GM18907 (cell line): ENCODE data around the gene SPPL2A.
"Not testable (repeated sequence)": the region's sequence is repeated elsewhere in the genome, so short reads cannot be mapped to it uniquely, and the experiment has no call there.

Experiments used
- ATAC-seq: cut with Tn5 transposase; IDR thresholded peaks from one replicate; pipeline ENCODE4 v1.9.1; 2021; ENCODE audit warnings: mild to moderate bottlenecking, moderate library complexity; ENCODE audit not compliant: unreplicated experiment

The SPPL2A gene

DNA sequence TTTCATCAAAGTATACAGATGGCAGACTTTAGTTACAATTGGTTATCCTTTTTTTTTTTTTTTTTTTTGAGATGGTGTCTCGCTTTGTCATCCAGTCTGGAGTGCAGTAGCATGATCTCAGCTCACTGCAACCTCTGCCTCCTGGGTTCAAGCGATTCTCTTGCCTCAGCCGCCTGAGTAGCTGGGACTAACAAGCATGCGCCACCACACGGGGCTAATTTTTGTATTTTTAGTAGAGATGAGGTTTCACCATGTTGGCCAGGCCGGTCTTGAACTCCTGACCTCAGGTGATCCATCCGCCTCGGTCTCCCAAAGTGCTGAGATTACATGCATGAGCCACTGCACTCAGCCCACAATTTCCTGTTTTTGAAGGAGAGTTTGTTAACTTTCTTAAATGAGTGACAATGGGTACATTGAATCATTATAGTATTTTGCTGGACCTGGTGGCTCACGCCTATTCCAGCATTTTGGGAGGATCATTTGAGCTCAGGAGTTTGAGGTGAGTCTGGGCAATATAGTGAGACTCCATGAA, 70.8 kb downstream of the SPPL2A start:
- ATAC-seq: not testable (repeated sequence)

DNA sequence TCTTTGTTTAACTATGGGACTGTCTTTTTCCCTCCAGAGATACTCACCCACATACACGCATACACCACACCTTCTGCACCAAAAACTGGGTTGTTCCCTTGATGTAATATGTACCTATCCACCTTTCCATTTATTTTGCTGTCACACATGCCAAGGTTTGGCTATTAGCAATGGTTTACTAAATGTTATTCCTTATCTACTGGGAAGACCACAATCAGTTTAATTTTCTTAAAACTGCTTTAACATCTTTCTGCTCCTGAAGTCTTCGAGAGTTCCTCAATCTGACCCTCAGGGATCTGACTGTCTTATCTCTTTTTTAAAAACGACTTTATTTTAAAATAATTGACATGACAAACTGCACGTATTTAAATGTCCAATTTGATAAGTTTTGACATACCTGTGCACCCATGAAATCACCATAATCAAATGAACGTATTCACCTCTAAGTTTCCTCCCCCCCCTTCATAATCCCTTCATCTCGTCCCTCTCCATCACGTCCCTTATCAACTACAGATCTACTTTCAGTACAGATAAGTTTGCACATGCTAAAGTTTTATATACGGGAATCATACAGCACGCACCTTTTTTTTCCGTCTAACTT, 78.1 kb downstream of the SPPL2A start:
- no peak for ATAC-seq

DNA sequence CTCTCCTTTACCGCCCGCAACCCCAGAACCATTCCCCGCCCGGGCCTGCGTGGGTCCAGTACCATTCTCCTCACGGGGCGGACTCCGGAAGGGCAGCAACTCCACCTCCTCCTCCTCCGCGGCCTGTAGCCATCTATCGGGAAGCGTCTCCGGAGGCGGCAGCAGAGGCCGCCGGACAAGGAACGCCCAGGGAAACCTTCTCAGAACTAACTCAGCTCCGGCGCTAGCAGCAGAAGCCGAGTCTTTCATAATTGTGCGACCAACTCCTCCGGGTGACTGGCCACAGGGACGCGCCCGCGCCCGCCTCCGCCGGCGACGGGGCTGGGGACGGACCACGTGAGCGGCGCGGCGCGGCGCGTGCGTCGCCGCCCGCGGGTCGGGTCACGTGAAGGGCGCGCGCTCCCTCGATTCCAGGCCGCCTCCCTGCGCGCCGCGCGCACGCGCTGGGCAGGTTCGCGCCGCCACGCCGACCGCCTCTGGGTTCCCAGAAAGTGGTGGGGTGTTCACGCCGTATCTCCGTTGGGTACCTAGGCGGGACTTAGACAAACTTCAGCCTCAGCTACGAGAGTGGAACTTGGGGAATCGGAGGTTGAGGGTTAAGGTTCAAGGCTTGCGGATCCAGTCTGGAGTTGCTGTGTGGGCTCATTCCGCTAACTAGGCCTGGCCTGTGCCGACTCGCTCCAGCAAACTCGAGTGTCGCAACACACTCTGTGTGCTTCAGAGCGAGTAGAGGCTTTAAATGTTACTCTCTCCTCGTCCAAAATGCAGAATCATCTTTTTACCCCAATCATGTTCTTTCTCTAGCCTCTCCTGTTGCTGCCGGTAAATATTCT, 78.8 kb downstream of the SPPL2A start, which contains the start of gene TRPM7:
TSS of gene TRPM7 (minus strand) at position 329 of the 833 bp plus-strand sequence. CDS start at position 65, 264 bp downstream.
- peak; percentile 85 for ATAC-seq

DNA sequence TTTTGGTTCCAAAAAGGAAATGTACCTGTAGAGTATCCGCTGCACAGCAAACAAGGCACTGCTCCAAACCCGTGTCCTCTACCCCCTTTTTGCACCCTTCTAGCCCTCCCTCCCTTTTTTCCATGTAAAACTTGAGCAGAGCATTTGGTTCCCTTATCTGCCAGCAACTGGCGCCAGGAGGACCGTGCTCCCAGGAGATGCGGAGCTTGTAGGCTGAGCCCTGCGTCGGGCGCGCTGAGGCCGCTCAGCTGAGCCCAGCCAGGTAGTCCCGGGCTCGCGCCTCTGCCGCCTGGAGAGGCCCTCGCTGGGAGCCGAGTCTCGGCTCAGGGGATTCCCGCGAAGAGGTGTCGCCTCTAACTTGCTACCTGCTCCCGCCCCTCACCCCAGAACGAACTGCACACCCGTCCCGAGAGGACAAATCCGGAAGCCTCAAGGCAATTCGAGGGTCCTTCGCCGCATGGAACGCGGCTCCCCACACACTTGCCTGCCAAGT, 79.5 kb downstream of the SPPL2A start:
- ATAC-seq: peak; percentile 63

DNA sequence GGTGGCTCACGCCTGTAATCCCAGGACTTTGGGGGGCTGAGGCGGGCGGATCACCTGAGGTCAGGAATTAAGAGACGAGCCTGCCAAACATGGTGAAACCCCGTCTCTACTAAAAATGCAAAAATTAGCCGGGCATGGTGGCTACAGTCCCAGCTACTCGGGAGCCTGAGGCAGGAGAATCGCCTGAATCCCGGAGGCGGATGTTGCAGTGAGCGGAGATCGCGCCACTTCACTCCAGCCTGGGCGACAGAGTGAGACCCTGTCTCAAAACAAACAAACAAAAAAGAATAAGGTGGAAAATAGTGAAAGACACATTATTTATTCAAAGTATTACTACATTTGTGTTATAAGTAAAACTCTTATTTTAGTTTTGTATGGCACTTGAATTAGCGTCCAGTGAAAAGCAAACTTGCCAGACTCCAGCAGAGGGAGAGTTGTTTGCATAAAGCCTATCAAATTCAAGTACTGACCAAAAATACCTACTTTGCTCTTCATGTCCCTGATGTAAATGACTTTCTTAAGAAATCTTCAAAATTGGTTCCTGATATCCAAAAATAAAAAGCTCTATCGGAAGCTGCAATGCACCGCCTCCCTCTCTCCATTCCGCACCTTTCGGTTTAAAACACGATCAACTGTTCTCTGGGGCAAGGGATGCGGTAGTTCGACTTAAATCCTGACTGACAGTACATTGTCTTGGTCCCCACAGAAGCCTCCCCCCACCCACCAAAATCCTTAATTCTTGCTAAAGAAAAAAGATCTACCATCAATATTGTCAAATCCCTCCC, 80.1 kb downstream of the SPPL2A start:
- ATAC-seq: no peak

DNA sequence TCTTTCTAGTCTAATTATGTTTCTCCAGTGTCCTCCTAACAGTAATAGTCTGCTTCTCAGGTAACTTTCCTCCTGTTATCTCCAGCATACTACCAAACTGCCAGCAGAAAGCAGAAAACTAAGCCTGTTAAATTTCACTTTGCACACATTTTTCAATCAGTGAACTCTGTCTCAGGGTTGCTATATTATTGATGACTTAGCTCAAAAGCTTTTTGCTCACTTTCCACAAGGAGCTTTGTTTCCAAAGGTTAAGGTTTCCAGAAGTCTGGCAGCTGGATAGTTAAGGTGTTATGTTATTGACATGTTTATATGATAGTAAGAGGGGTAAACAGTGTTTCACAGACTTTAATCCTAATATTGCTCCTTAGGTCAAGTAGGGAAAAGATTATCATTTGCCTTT, 84.0 kb downstream of the SPPL2A start:
- ATAC-seq: no peak

DNA sequence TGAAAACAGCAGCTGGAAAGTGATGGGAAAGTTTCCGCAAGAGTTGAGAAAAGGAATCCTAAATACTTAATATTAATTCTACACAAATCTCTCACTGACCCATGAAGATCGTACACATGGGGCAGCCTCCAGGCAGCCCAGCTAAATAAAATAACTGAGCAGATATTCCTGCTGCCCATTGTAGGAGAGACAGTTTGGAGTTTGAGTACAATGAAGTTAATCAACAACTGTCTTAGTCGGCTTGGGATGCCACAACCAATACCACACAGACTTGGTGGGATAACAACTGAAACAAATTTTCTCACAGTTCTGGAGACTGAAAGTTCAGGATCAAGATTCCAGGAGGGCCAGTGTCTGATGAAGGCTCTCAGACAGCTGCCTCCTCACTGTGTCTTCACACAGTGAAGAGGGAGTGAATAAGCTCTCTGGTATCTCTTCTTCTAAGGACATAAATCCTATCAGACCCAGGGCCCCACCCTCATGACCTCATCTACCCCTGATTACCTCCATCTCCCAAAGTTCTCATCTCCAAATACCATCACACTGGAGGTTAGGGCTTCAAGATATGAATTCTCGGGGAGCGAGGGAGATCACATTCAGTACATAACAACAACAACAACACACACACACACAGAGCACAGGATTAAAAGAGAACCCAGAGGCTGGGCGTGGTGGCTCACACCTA, 88.6 kb downstream of the SPPL2A start:
- no peak for ATAC-seq

DNA sequence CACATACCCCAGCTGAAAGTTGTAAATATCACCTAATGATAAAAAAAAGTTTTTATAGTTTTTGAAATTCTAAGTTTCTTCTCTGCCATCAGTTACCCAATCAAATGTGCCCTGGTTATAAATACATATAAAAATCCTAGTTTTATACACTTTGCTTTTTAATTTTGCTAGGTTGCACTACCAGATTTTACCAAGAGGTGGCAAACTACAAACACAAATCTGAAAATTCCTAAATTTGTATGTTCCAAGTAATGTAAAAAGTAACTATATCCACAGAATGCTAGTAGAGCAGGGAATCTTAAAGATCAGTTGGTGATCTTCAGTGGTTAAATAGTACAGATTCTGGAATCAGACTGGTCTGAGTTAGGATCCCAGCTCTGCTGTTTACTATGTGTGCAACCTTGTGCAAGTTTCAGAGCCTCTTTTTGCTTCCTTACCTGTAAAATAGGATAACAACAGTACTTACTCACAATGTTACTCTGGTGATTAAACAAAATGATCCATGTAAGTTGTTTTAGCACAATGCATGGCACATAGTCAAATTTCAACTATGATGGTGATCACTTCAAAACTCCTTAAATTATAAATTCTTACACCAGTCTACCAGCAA, 89.9 kb downstream of the SPPL2A start:
- ATAC-seq: no peak

DNA sequence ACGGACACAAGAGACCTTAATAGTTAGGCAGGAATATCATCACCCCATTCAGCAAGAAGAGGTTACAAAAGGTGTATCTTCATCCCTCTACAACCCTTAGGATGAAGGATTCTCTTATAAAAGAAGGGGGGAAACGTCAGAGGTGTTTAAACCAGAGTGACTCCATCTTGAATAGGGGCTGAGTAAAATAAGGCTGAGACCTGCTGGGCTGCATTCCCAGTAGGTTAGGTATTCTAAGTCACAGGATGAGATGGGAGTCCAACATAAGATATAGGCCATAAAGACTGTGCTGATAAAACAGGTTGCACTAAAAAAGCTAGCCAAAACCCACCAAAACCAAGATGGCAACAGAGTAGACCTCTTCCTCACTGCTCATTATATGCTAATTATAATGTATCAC, 95.4 kb downstream of the SPPL2A start:
- ATAC-seq: no peak

DNA sequence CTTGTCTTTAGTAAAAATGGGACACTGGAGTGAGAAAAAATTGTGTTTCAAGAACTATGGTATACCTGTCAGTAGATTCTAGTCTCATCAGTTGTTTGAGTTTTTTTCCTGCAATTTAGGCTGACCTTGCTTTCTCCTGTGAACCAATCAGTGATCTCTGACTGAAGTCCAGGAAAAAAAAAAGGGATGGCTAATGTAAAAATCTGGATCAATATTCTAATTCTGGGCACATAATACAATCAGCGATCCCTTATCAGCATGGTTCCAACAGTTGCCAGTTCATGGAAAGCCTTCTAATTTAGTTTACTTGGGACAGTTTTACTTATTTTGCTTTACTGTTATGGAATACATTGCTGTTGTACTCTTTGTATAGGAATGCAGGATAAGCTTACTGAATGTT, 95.9 kb downstream of the SPPL2A start:
- ATAC-seq: no peak

DNA sequence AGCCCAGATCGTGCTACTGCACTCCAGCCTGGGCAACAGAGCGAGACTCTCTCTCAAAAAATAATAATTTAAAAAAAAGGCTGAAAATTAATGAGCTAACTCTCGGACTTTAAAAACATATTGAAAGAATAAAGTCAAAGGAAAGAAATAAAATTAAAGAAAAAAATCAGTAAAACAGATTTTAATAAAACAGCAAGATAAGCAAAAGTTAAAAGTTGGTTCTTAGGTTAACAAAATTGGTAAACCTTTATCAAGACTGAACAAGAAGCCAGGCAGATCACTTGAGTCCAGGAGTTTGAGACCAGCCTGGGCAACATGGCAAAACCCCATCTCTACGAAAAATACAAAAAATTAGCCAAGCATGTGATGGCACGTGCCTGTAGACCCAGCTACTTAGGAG, 99.6 kb downstream of the SPPL2A start:
- no peak for ATAC-seq

DNA sequence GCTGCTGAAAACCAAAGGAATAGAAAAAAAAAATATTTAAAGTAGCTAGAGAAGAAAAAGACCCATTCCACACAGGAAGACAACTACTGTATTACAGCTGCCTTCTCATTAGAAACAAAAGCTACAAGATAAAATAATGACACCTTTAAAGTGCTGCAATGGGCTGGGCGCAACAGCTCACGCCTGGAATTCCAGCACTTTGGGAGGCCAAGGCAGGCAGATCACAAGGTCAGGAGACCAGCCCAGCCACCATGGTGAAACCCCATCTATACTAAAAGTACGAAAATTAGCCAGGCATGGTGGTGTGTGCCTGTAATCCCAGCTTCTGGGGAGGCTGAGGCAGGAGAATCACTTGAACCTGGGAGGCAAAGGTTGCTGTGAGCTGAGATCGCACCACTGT, 110.0 kb downstream of the SPPL2A start:
- ATAC-seq: no peak

DNA sequence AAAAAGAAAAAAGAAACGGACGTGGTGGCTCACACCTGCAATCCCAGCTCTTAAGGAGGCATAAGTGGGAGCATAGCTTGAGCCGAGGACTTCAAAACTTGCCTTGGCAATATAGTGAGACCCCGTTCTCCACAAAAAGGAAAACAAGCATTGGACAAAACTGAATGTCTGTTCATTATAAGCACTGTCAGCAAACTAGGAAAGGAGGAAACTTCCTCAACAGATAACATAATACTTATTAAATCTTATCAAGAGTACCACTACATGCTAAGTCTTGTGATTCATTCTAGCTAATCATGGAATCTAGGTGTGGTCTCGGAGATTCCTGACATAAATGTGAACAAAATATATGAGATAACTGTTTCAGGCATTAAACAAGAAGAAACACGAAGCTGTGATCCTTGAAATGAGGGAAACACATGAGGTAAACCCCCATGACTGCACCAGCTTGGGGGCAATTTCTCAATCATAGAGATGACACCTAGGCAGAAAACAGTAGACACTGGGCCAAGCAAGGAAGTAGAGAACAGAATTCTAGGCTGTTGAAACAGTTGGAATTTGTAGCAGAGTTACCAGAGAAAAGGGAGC, 112.3 kb downstream of the SPPL2A start:
- no peak for ATAC-seq

DNA sequence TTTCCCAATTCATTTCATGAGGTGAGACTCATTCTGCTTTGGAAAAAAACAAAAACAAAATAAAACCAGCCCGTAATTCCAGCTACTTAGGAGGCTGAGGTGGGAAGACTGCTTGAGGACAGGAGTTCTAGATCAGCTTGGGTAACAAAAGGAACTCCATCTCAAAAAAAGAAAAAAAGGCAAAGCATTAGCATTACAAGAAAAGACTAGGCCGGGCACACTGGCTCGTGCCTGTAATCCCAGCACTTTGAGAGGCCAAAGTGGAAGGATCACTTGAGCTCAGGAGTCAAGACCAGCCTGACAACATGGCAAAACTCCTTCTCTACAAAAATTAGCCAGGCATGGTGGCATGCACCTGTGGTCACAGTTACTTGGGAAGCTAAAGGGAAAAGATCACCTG, 112.8 kb downstream of the SPPL2A start:
- ATAC-seq: no peak
